GM19240 (cell line): Measurements from ENCODE around the gene STAT4.
"Not testable (repeated sequence)": the region's sequence is repeated elsewhere in the genome, so short reads cannot be mapped to it uniquely, and the experiment has no call there.

Experiments used
- DNase-seq: peaks from one replicate; pipeline ENCODE4 v3.0.0; 2011; ENCODE audit warnings: low spot score; ENCODE audit not compliant: insufficient read length

Gene STAT4

GRCh38 chr2:190997526-190998113 is 153.2 kb downstream of the STAT4 start:
- no peak for DNase-seq

- DNase-seq: no peak
Observed at GRCh38 chr2:190996947-190997346, 153.8 kb downstream of the STAT4 start.

- DNase-seq: no peak
Observed at GRCh38 chr2:190996338-190996946, 154.4 kb downstream of the STAT4 start.

GRCh38 chr2:190995315-190995714 is 155.5 kb downstream of the STAT4 start:
- DNase-seq: not testable (repeated sequence)

- no peak for DNase-seq
Observed at GRCh38 chr2:190994148-190994547, 156.6 kb downstream of the STAT4 start.

- DNase-seq: no peak
Observed at GRCh38 chr2:190993292-190993643, 157.5 kb downstream of the STAT4 start.

- no peak for DNase-seq
Observed at GRCh38 chr2:190990132-190990531, 160.7 kb downstream of the STAT4 start.

- no peak for DNase-seq
Observed at GRCh38 chr2:190988910-190989309, 161.9 kb downstream of the STAT4 start.

- no peak for DNase-seq
Observed at GRCh38 chr2:190987938-190988337, 162.9 kb downstream of the STAT4 start.

- DNase-seq: no peak
Observed at GRCh38 chr2:190987116-190987515, 163.7 kb downstream of the STAT4 start.

GRCh38 chr2:190986221-190986953 is 164.4 kb downstream of the STAT4 start:
- no peak for DNase-seq

GRCh38 chr2:190984595-190984994 is 166.2 kb downstream of the STAT4 start:
- no peak for DNase-seq

- DNase-seq: no peak
Observed at GRCh38 chr2:190982262-190983034, 168.3 kb downstream of the STAT4 start.

- DNase-seq: no peak
Observed at GRCh38 chr2:190981733-190982132, 169.1 kb downstream of the STAT4 start.

- DNase-seq: no peak
Observed at GRCh38 chr2:190981333-190981732, 169.5 kb downstream of the STAT4 start.

GRCh38 chr2:190980630-190981209 is 170.1 kb downstream of the STAT4 start:
- DNase-seq: no peak

- DNase-seq: no peak
Observed at GRCh38 chr2:190979906-190980629, 170.7 kb downstream of the STAT4 start.
